Activated CD8-positive, alpha-beta memory T cell treated with anti-CD3 and anti-CD28 coated beads for 24 hours (primary cell): ENCODE measurements around the gene UMAD1.

Experiments used
- DNase-seq: peaks from one replicate; pipeline ENCODE4 v3.0.0-alpha.2; 2020

Gene UMAD1

GRCh38 chr7:7907306-7907705 is 266.8 kb downstream of the UMAD1 start:
- DNase-seq: no peak

GRCh38 chr7:7908622-7909145 is 268.1 kb downstream of the UMAD1 start:
- no peak for DNase-seq

GRCh38 chr7:7909376-7909775 is 268.8 kb downstream of the UMAD1 start:
- no peak for DNase-seq

- no peak for DNase-seq
These were observed 271.0 kb downstream of the UMAD1 start for GRCh38 chr7:7911369-7912123.

GRCh38 chr7:7912937-7913336 is 272.4 kb downstream of the UMAD1 start:
- no peak for DNase-seq

GRCh38 chr7:7913504-7913903 is 273.0 kb downstream of the UMAD1 start:
- DNase-seq: no peak

- DNase-seq: no peak
These were observed 274.0 kb downstream of the UMAD1 start for GRCh38 chr7:7914547-7914946.

GRCh38 chr7:7916064-7916463 is 275.5 kb downstream of the UMAD1 start:
- DNase-seq: no peak

GRCh38 chr7:7917593-7917992 is 277.0 kb downstream of the UMAD1 start:
- no peak for DNase-seq

GRCh38 chr7:7918736-7919448 is 278.3 kb downstream of the UMAD1 start:
- no peak for DNase-seq

- no peak for DNase-seq
These were observed 278.9 kb downstream of the UMAD1 start for GRCh38 chr7:7919449-7919945.

- DNase-seq: no peak
These were observed 279.5 kb downstream of the UMAD1 start for GRCh38 chr7:7920056-7920455.

- no peak for DNase-seq
These were observed 279.9 kb downstream of the UMAD1 start for GRCh38 chr7:7920481-7920880.

- no peak for DNase-seq
These were observed 281.3 kb downstream of the UMAD1 start for GRCh38 chr7:7921830-7922229.

GRCh38 chr7:7922684-7923385 is 282.3 kb downstream of the UMAD1 start:
- no peak for DNase-seq

- DNase-seq: no peak
These were observed 283.3 kb downstream of the UMAD1 start for GRCh38 chr7:7923818-7924217.

GRCh38 chr7:7924303-7924702 is 283.8 kb downstream of the UMAD1 start:
- DNase-seq: no peak
